ENCODE results near the gene NXPH2. TPM values are rescaled to one million over a fixed set of nuclear protein-coding genes. Genes with fewer than 3 reads are reported as not detected.

The NXPH2 gene
- total RNA-seq, 2 donors from 2014 or later = not detected

- DNase-seq = no peak
- Histone ChIP-seq H3K9me3 (no peaks in the 10 kb centered on the region), H3K4me3 (no peak overlapping the region), H3K27ac (no peak overlapping the region), H3K4me1 (no peaks in the 10 kb centered on the region), H3K36me3 (no peaks in the 10 kb centered on the region), H3K27me3 (no peaks in the 10 kb centered on the region), H3K9ac (ENCODE audit: low read depth in 2 of 2, low read length in 2 of 2) (no peak overlapping the region)
- intact Hi-C loops (cut with DNase I) = no loop called here
- TF ChIP-seq CTCF (IDR thresholded peaks at IDR 0.05) = no peak
These were observed 61.8 kb downstream of the NXPH2 start for GRCh38 chr2:138718405-138718804.

- Histone ChIP-seq H3K36me3 (no peaks in the 10 kb centered on the region), H3K4me1 (no peaks in the 10 kb centered on the region), H3K4me3 (no peak overlapping the region), H3K9me3 (no peaks in the 10 kb centered on the region), H3K27me3 (no peaks in the 10 kb centered on the region), H3K27ac (no peak overlapping the region), H3K9ac (ENCODE audit: low read depth in 2 of 2, low read length in 2 of 2) (no peak overlapping the region)
- TF ChIP-seq CTCF (IDR thresholded peaks at IDR 0.05) = no peak
- intact Hi-C loops (cut with DNase I) = no loop called here
- no peak for DNase-seq
These were observed 64.0 kb downstream of the NXPH2 start for GRCh38 chr2:138716183-138716582.

- DNase-seq = no peak
- TF ChIP-seq CTCF (IDR thresholded peaks at IDR 0.05) = no peak
- H3K4me3 ChIP-seq = no peak overlapping the region
- H3K9me3 ChIP-seq = no peaks in the 10 kb centered on the region
- no peaks in the 10 kb centered on the region for H3K36me3 ChIP-seq
- no peaks in the 10 kb centered on the region for H3K27me3 ChIP-seq
- no peak overlapping the region for H3K27ac ChIP-seq
- no peak overlapping the region for H3K9ac ChIP-seq (ENCODE audit: low read depth in 2 of 2, low read length in 2 of 2)
- intact Hi-C loops (cut with DNase I) = no loop called here
- no peaks in the 10 kb centered on the region for H3K4me1 ChIP-seq
These were observed 66.7 kb downstream of the NXPH2 start for GRCh38 chr2:138713504-138713903.

GRCh38 chr2:138713069-138713496, 67.1 kb downstream of the NXPH2 start:
- intact Hi-C loops (cut with DNase I) = no loop called here
- Histone ChIP-seq H3K27ac (no peak overlapping the region), H3K36me3 (no peaks in the 10 kb centered on the region), H3K4me1 (no peaks in the 10 kb centered on the region), H3K27me3 (no peaks in the 10 kb centered on the region), H3K9ac (ENCODE audit: low read depth in 2 of 2, low read length in 2 of 2) (no peak overlapping the region), H3K9me3 (no peaks in the 10 kb centered on the region), H3K4me3 (no peak overlapping the region)
- DNase-seq = no peak
- TF ChIP-seq CTCF (IDR thresholded peaks at IDR 0.05) = no peak

- Histone ChIP-seq H3K4me3 (no peak overlapping the region), H3K4me1 (no peaks in the 10 kb centered on the region), H3K27ac (no peak overlapping the region), H3K9me3 (no peaks in the 10 kb centered on the region), H3K27me3 (no peaks in the 10 kb centered on the region), H3K36me3 (no peaks in the 10 kb centered on the region), H3K9ac (ENCODE audit: low read depth in 2 of 2, low read length in 2 of 2) (no peak overlapping the region)
- DNase-seq = no peak
- intact Hi-C loops (cut with DNase I) = no loop called here
- no peak for TF ChIP-seq CTCF (IDR thresholded peaks at IDR 0.05)
These were observed 67.8 kb downstream of the NXPH2 start for GRCh38 chr2:138712212-138712979.
